Activated CD4-positive, CD25-positive, alpha-beta regulatory T cell treated with anti-CD3 and anti-CD28 coated beads, Interleukin-2, amount 50 U/mL, for 16 hours (primary cell): ENCODE measurements around the gene BORCS5.

Experiments used
- DNase-seq: peaks from one replicate; pipeline ENCODE4 v3.0.0-alpha.2; 2020; ENCODE audit warnings: low read depth, low spot score

Gene BORCS5

GRCh38 chr12:12353276-12353675 is 3.6 kb upstream of the BORCS5 start:
- no peak for DNase-seq

- DNase-seq = no peak
Measured at GRCh38 chr12:12353807-12354206, 3.1 kb upstream of the BORCS5 start.

GRCh38 chr12:12356467-12356895 is 397 bp upstream of the BORCS5 start:
- DNase-seq = no peak

- no peak for DNase-seq
Measured at GRCh38 chr12:12357719-12358461, 1.0 kb downstream of the BORCS5 start.

- DNase-seq = no peak
Measured at GRCh38 chr12:12358528-12358927, 1.6 kb downstream of the BORCS5 start.

- DNase-seq = no peak
Measured at GRCh38 chr12:12364787-12365445, 8.0 kb downstream of the BORCS5 start.

GRCh38 chr12:12365446-12365802 is 8.5 kb downstream of the BORCS5 start:
- DNase-seq = no peak

- DNase-seq = no peak
Measured at GRCh38 chr12:12365931-12366431, 9.1 kb downstream of the BORCS5 start.

- no peak for DNase-seq
Measured at GRCh38 chr12:12366701-12367481, 10.0 kb downstream of the BORCS5 start.

- DNase-seq = no peak
Measured at GRCh38 chr12:12367482-12367998, 10.7 kb downstream of the BORCS5 start.

GRCh38 chr12:12372946-12373722 is 16.3 kb downstream of the BORCS5 start:
- no peak for DNase-seq

GRCh38 chr12:12376646-12377448 is 20.0 kb downstream of the BORCS5 start:
- no peak for DNase-seq

GRCh38 chr12:12378616-12379015 is 21.7 kb downstream of the BORCS5 start:
- no peak for DNase-seq

- no peak for DNase-seq
Measured at GRCh38 chr12:12379831-12380730, 23.2 kb downstream of the BORCS5 start.

- DNase-seq = no peak
Measured at GRCh38 chr12:12380949-12381593, 24.2 kb downstream of the BORCS5 start.

- DNase-seq = no peak
Measured at GRCh38 chr12:12381982-12382381, 25.1 kb downstream of the BORCS5 start.

GRCh38 chr12:12384571-12385340 is 27.9 kb downstream of the BORCS5 start:
- DNase-seq = no peak

GRCh38 chr12:12387501-12387900 is 30.6 kb downstream of the BORCS5 start:
- no peak for DNase-seq
